ENCODE measurements around the gene WNT7B. TPM values are rescaled to one million over a fixed set of nuclear protein-coding genes. Genes with fewer than 3 reads are reported as not detected.

WNT7B gene
- total RNA-seq, 1 donor from 2014 or later = 1.8 TPM

- no peak for DNase-seq (ENCODE audit: low spot score)
- peaks cover 30% of the 10 kb centered on the region for H3K4me1 Mint-ChIP-seq
- H3K27ac ChIP-seq = no peak overlapping the region
- H3F3A ChIP-seq (ENCODE audit: low read depth) = peaks cover 6% of the 10 kb centered on the region
- no peak overlapping the region for H3K9ac ChIP-seq
- H3K9me3 ChIP-seq (ENCODE audit: low read depth) = no peaks in the 10 kb centered on the region
- H3K79me2 ChIP-seq (ENCODE audit: low read depth) = no peaks in the 10 kb centered on the region
- no peak overlapping the region for H2AFZ ChIP-seq (replicated peaks)
- H3K4me2 ChIP-seq = no peak overlapping the region
- no peaks in the 10 kb centered on the region for H3K27me3 ChIP-seq
- H3K9me3 Mint-ChIP-seq = peaks cover 6% of the 10 kb centered on the region
- TF ChIP-seq CTCF (IDR thresholded peaks at IDR 0.05) (no peak), EZH2 (IDR thresholded peaks at IDR 0.05) (no peak), EZH2phosphoT487 (IDR thresholded peaks at IDR 0.05) (no peak)
- H3K4me1 ChIP-seq = peaks cover 8% of the 10 kb centered on the region
- H3K27ac Mint-ChIP-seq = no peak overlapping the region
- H3K4me3 Mint-ChIP-seq = no peak overlapping the region
- no peak overlapping the region for H3K4me3 ChIP-seq
- H3K27me3 Mint-ChIP-seq (ENCODE audit: insufficient read depth, low read depth) = peaks cover 18% of the 10 kb centered on the region
- H3K36me3 Mint-ChIP-seq = peaks cover 8% of the 10 kb centered on the region
- no peaks in the 10 kb centered on the region for H3K36me3 ChIP-seq
- no peaks in the 10 kb centered on the region for H4K20me1 ChIP-seq (ENCODE audit: low read depth)
Measured at GRCh38 chr22:45915151-45915550, 61.8 kb downstream of the WNT7B start.

GRCh38 chr22:45914309-45914708 lies 62.7 kb downstream of the WNT7B start:
- no peaks in the 10 kb centered on the region for H4K20me1 ChIP-seq (ENCODE audit: low read depth)
- H2AFZ ChIP-seq (replicated peaks) = no peak overlapping the region
- peaks cover 11% of the 10 kb centered on the region for H3F3A ChIP-seq (ENCODE audit: low read depth)
- H3K27ac Mint-ChIP-seq = peak overlapping the region; percentile 36
- no peaks in the 10 kb centered on the region for H3K27me3 ChIP-seq
- peaks cover 22% of the 10 kb centered on the region for H3K27me3 Mint-ChIP-seq (ENCODE audit: insufficient read depth, low read depth)
- H3K4me1 ChIP-seq = peaks cover 17% of the 10 kb centered on the region
- H3K4me3 ChIP-seq = no peak overlapping the region
- TF ChIP-seq EZH2phosphoT487 (IDR thresholded peaks at IDR 0.05) (no peak), EZH2 (IDR thresholded peaks at IDR 0.05) (no peak), CTCF (IDR thresholded peaks at IDR 0.05) (no peak)
- H3K9me3 ChIP-seq (ENCODE audit: low read depth) = no peaks in the 10 kb centered on the region
- no peak overlapping the region for H3K9ac ChIP-seq
- peaks cover 36% of the 10 kb centered on the region for H3K4me1 Mint-ChIP-seq
- DNase-seq (ENCODE audit: low spot score) = no peak
- H3K36me3 Mint-ChIP-seq = peaks cover 8% of the 10 kb centered on the region
- H3K79me2 ChIP-seq (ENCODE audit: low read depth) = no peaks in the 10 kb centered on the region
- H3K27ac ChIP-seq = no peak overlapping the region
- no peak overlapping the region for H3K4me2 ChIP-seq
- H3K9me3 Mint-ChIP-seq = peaks cover 6% of the 10 kb centered on the region
- H3K4me3 Mint-ChIP-seq = peak overlapping the region; percentile 11
- H3K36me3 ChIP-seq = no peaks in the 10 kb centered on the region

GRCh38 chr22:45912910-45913309 lies 64.1 kb downstream of the WNT7B start:
- Histone ChIP-seq H2AFZ (replicated peaks) (no peak overlapping the region), H3K4me2 (no peak overlapping the region), H3K9me3 (ENCODE audit: low read depth) (no peaks in the 10 kb centered on the region), H3F3A (ENCODE audit: low read depth) (peaks cover 11% of the 10 kb centered on the region), H3K27ac (no peak overlapping the region), H3K36me3 (no peaks in the 10 kb centered on the region), H3K4me1 (peaks cover 27% of the 10 kb centered on the region), H4K20me1 (ENCODE audit: low read depth) (no peaks in the 10 kb centered on the region), H3K79me2 (ENCODE audit: low read depth) (no peaks in the 10 kb centered on the region), H3K4me3 (no peak overlapping the region), H3K9ac (no peak overlapping the region), H3K27me3 (peaks cover 2% of the 10 kb centered on the region)
- no peak overlapping the region for H3K27ac Mint-ChIP-seq
- peaks cover 8% of the 10 kb centered on the region for H3K36me3 Mint-ChIP-seq
- H3K4me3 Mint-ChIP-seq = no peak overlapping the region
- TF ChIP-seq EZH2phosphoT487 (IDR thresholded peaks at IDR 0.05) (no peak), CTCF (IDR thresholded peaks at IDR 0.05) (no peak), EZH2 (IDR thresholded peaks at IDR 0.05) (no peak)
- peaks cover 41% of the 10 kb centered on the region for H3K4me1 Mint-ChIP-seq
- H3K9me3 Mint-ChIP-seq = peaks cover 6% of the 10 kb centered on the region
- DNase-seq (ENCODE audit: low spot score) = no peak
- peaks cover 24% of the 10 kb centered on the region for H3K27me3 Mint-ChIP-seq (ENCODE audit: insufficient read depth, low read depth)

All from neural progenitor cell (in vitro differentiated cells).